Heart left ventricle (tissue), 16 donors: ENCODE data around the gene CTXND1. TPM values are rescaled to one million over a fixed set of nuclear protein-coding genes. Genes with fewer than 3 reads are reported as not detected.

Source experiments
- ATAC-seq, 4 donors: fragments of 200-7000 bp; cut with Tn5 transposase; one replicate each; pipeline ENCODE4 v1.9.1; 2020 to 2022; ENCODE audit warnings: moderate library complexity in 4 of 4, mild to moderate bottlenecking in 3 of 4, moderate number of reproducible peaks in 1 of 4
- DNase-seq, 5 donors: peaks; one replicate each; pipeline ENCODE4 v3.0.0-alpha.2; 2020
- H3K27ac ChIP-seq, 12 donors: fragments of 200-600 bp; sonication (generic) in 4 of 12; one replicate each; pipeline versions ENCODE4 v1.5.0 to v1.8.0; 2016 to 2022; ENCODE audit warnings: mild to moderate bottlenecking in 2 of 12
- H3K27me3 ChIP-seq, 9 donors: fragments of 200-600 bp; sonication (generic) in 2 of 9; one replicate each; pipeline versions ENCODE4 v1.5.1 to v1.8.0; 2016 to 2022; ENCODE audit warnings: mild to moderate bottlenecking in 3 of 9
- H3K36me3 ChIP-seq, 9 donors: fragments of 200-600 bp; sonication (generic) in 2 of 9; one replicate each; pipeline versions ENCODE4 v1.5.0 to v1.8.0; 2018 to 2022; ENCODE audit warnings: mild to moderate bottlenecking in 2 of 9
- H3K4me1 ChIP-seq, 12 donors: fragments of 200-600 bp; sonication (generic) in 4 of 12; one replicate each; pipeline versions ENCODE4 v1.5.0 to v1.8.0; 2016 to 2022; ENCODE audit warnings: mild to moderate bottlenecking in 3 of 12
- H3K4me3 ChIP-seq, 12 donors: fragments of 200-600 bp; sonication (generic) in 4 of 12; one replicate each; pipeline versions ENCODE4 v1.5.0 to v1.8.0; 2017 to 2022; ENCODE audit warnings: mild to moderate bottlenecking in 9 of 12, moderate library complexity in 4 of 12
- H3K9me3 ChIP-seq, 12 donors: fragments of 200-600 bp; sonication (generic) in 4 of 12; one replicate each; pipeline versions ENCODE4 v1.5.0 to v1.8.0; 2016 to 2022; ENCODE audit warnings: mild to moderate bottlenecking in 1 of 12
- CTCF ChIP-seq, 12 donors: fragments of 200-600 bp; sonication (generic) in 4 of 12; IDR thresholded peaks; one replicate each; pipeline versions ENCODE4 v1.5.0 to v1.8.0; 2018 to 2022; ENCODE audit warnings: antibody characterized with exemption in 12 of 12, mild to moderate bottlenecking in 5 of 12
- POLR2A ChIP-seq, 2 donors: fragments of 450-650 bp; IDR thresholded peaks; one replicate each; pipeline ENCODE4 v1.6.1; 2017; ENCODE audit warnings: antibody characterized with exemption in 2 of 2, mild to moderate bottlenecking in 2 of 2, moderate library complexity in 2 of 2
- WGBS, 4 donors: extraction: QIAGEN DNeasy Blood & Tissue Kit in 2 of 4; methylation state at CpG; one replicate each; pipeline versions ENCODE4 v1.1.5 to v1.1.7; 2013 to 2018; 5-methylcytosine and 5-hydroxymethylcytosine counted together
- intact Hi-C, 10 donors: fragments of 100-400 bp; cut with DNase I; formaldehyde crosslinking; loops; one replicate each; pipeline versions ENCODE4 v1.11.1 to v1.14.2; 2022
- polyA plus RNA-seq, 2 donors: library from polyadenylated mRNA; stranded (reverse); fragments of 200-250 nt; gene quantifications; one replicate each; pipeline ENCODE4 v1.2.3, GENCODE V29; 2013
- total RNA-seq, 9 donors: library from RNA; depleted of rRNA in 2 of 9; stranded (reverse); fragments of >200 nt in 2 of 9; fragmentation: NEBNext Ultra II Directional in 3 of 9; extraction: Animal tissue kit (Norgen Biotek cat#: 25700) in 3 of 9; gene quantifications; one replicate each; pipeline versions ENCODE4 v1.1.0 to v1.2.4, GENCODE V29; 2016 to 2023
- donor health status: ischemic (EF 13 %, LVEDD 7.1; RV severe dilation, severe dysfunction).
- donor health status: healthy with polysubstance abuse.
- donor health status: DM: no; HTN: yes; CAD: no.
- donor health status: DM: no; HTN: no; CAD: no.
- donor health status: ischemic (EF 25% LVEDD 6.9; RV normal size, moderate dysfunction).
- donor health status: ischemic (EF 25% LVEDD 5.7; RV mildly dilated, moderate dysfunction).
- donor health status: healthy.
- donor health status: DM: yes; HTN: yes; CAD: no.
- donor health status: ischemic (EF 35%, LVEDD 5.7; RV mildly dilated, moderate dysfunction).
- donor health status: nonischemic (EF 11% LVEDD 7.7; RV severe dilation, severe dysfunction).
- donor health status: DM: yes; HTN: yes; CAD: no.
- donor health status: PGD.
- donor health status: ischemic (EF 29% LVEDD 5.4; RV normal size, mild dysfunction).
- donor health status: nonischemic (EF 23%, LVEDD 6.1; RV moderate dilation, normal function).

The CTXND1 gene
- total and polyA plus RNA-seq, 11 donors = 0.14 to 9.5 (median 2.9) TPM

GRCh38 chr15:80219955-80220354, 32.1 kb downstream of the CTXND1 start:
- DNase-seq (no peak), ATAC-seq (no peak)
- TF ChIP-seq CTCF (IDR thresholded peaks at IDR 0.05) (no peak), POLR2A (IDR thresholded peaks at IDR 0.05) (no peak)
- H3K9me3 ChIP-seq = no peaks in the 10 kb centered on the region
- 90 to 96% (median 94%) methylated on average over 2 of the region's 2 CpGs for WGBS, 4 donors
- no peak overlapping the region for H3K4me3 ChIP-seq
- H3K4me1 ChIP-seq = no peaks in the 10 kb centered on the region
- no peaks in the 10 kb centered on the region for H3K27me3 ChIP-seq
- H3K27ac ChIP-seq = no peak overlapping the region
- intact Hi-C loops = no loop called here
- H3K36me3 ChIP-seq = no peaks in the 10 kb centered on the region

GRCh38 chr15:80217327-80217900, 34.6 kb downstream of the CTXND1 start:
- no peak for TF ChIP-seq CTCF (IDR thresholded peaks at IDR 0.05)
- no peak for TF ChIP-seq POLR2A (IDR thresholded peaks at IDR 0.05)
- no peak overlapping the region for H3K27ac ChIP-seq
- intact Hi-C loops = no loop called here
- no peaks in the 10 kb centered on the region for H3K4me1 ChIP-seq
- 87 to 94% (median 91%) methylated on average over 4 of the region's 4 CpGs for WGBS, 4 donors
- no peak for ATAC-seq
- no peaks in the 10 kb centered on the region for H3K36me3 ChIP-seq
- H3K4me3 ChIP-seq = no peak overlapping the region
- peaks cover 0 to 11% (median 2%) of the 10 kb centered on the region in 12 donors for H3K9me3 ChIP-seq
- no peak for DNase-seq
- no peaks in the 10 kb centered on the region for H3K27me3 ChIP-seq

GRCh38 chr15:80216911-80217310, 35.1 kb downstream of the CTXND1 start:
- ATAC-seq (no peak), DNase-seq (no peak)
- intact Hi-C loops = no loop called here
- Histone ChIP-seq H3K4me1 (no peaks in the 10 kb centered on the region), H3K4me3 (no peak overlapping the region), H3K9me3 (peaks cover 0 to 11% (median 2%) of the 10 kb centered on the region in 12 donors), H3K27me3 (no peaks in the 10 kb centered on the region), H3K27ac (no peak overlapping the region), H3K36me3 (no peaks in the 10 kb centered on the region)
- no peak for TF ChIP-seq POLR2A (IDR thresholded peaks at IDR 0.05)
- TF ChIP-seq CTCF (IDR thresholded peaks at IDR 0.05) = no peak
- WGBS, 4 donors = 82 to 89% (median 87%) methylated on average over 1 of the region's 1 CpG

- Histone ChIP-seq H3K4me3 (no peak overlapping the region), H3K9me3 (peaks cover 0 to 11% (median 2%) of the 10 kb centered on the region in 12 donors), H3K27me3 (no peaks in the 10 kb centered on the region), H3K27ac (no peak overlapping the region), H3K36me3 (no peaks in the 10 kb centered on the region), H3K4me1 (no peaks in the 10 kb centered on the region)
- TF ChIP-seq POLR2A (IDR thresholded peaks at IDR 0.05) (no peak), CTCF (IDR thresholded peaks at IDR 0.05) (no peak)
- no peak for ATAC-seq
- WGBS, 4 donors = 89 to 95% (median 92%) methylated on average over 5 of the region's 5 CpGs
- no peak for DNase-seq
- intact Hi-C loops = no loop called here
These were observed 35.9 kb downstream of the CTXND1 start for GRCh38 chr15:80216141-80216540.
